ENCODE data around the gene FHIT.
"Not testable (repeated sequence)": the region's sequence is repeated elsewhere in the genome, so short reads cannot be mapped to it uniquely, and the experiment has no call there.

Gene FHIT

DNA sequence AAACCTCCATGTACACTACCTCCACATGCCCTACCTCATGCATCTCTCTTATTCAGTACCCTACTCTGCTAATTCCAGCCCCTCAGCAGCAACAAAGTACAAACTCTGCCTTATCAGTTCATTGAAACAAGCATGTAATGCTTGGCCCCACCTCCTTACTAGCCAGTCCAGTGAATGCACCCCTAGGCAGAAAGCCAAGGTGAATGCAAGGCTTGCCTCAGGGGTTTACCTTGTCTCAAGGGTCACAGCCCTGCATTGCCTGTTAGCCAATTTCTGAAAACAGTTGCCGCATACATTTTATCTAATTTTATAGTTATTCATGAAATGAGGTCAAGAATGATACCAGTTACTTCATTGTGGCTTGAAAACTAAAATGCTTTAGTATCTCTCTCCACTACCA, 576.4 kb downstream of the FHIT start:
- no peaks in the 10 kb centered on the region for H3K36me3 Mint-ChIP-seq (ENCODE audit: low read depth)
- H3K4me1 Mint-ChIP-seq (ENCODE audit: low read depth) = no peaks in the 10 kb centered on the region
- H3K27ac Mint-ChIP-seq = no peak overlapping the region
- H3K4me3 Mint-ChIP-seq = no peak overlapping the region
- no peak for DNase-seq
- H3K27me3 Mint-ChIP-seq = no peaks in the 10 kb centered on the region
- peaks cover 2% of the 10 kb centered on the region for H3K9me3 Mint-ChIP-seq

DNA sequence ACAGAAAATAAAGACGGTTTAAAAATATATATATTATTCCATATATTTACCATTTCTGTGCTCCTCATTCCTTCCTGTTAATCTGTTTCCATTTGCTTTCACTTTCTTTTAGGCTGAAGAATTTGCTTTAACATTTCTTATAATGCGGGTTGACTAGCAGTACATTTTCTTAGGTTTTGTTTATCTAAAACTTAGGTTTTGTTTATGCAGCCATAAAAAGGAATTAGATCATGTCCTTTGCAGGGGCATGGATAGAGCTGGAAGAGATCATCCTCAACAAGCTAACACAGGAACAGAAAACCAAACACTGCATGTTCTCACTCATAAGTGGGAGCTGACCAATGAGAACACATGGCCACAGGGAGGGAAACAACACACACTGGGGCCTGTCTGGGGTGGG, 578.1 kb downstream of the FHIT start:
- DNase-seq = no peak
- H3K4me3 Mint-ChIP-seq = no peak overlapping the region
- H3K9me3 Mint-ChIP-seq = peaks cover 2% of the 10 kb centered on the region
- no peaks in the 10 kb centered on the region for H3K36me3 Mint-ChIP-seq (ENCODE audit: low read depth)
- H3K27me3 Mint-ChIP-seq = no peaks in the 10 kb centered on the region
- no peaks in the 10 kb centered on the region for H3K4me1 Mint-ChIP-seq (ENCODE audit: low read depth)
- H3K27ac Mint-ChIP-seq = no peak overlapping the region

DNA sequence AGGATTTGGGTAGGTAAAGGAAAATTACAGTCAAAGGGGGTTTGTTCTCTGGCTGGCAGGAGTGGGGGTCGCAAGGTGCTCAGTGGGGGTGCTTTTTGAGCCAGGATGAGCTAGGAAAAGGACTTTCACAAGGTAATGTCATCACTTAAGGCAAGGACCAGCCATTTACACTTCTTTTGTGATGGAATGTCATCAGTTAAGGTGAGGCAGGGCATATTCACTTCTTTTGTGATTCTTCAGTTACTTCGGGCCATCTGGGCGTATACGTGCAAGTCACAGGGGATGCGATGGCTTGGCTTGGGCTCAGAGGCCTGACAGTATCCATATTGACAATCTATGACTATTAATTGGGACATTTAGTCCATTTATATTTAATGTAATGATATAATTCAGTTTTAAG, 578.9 kb downstream of the FHIT start:
- not testable (repeated sequence) for H3K4me3 Mint-ChIP-seq; DNase-seq; H3K36me3 Mint-ChIP-seq (ENCODE audit: low read depth); H3K27me3 Mint-ChIP-seq; H3K9me3 Mint-ChIP-seq; H3K4me1 Mint-ChIP-seq (ENCODE audit: low read depth); H3K27ac Mint-ChIP-seq

DNA sequence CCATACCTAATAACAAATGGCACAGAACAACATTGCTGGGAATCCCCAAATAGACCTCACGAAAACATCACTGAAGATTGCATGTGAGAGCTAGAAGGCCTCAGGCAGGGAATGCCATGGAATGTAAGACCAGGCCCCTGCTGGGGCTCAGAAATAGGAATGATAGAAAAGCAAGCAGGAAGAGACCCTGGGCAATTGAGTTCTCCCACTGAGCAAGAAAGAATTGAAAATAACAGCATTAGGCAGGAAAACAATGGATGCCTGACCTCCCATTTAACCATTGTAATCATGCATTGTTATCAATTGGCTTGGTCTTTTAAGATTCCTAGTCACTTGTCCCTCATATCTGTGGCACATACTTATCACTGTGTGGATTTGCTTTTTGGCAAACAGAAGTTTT, 581.6 kb downstream of the FHIT start:
- Mint-ChIP-seq H3K4me3 (no peak overlapping the region), H3K9me3 (peaks cover 6% of the 10 kb centered on the region), H3K4me1 (ENCODE audit: low read depth) (no peaks in the 10 kb centered on the region), H3K27ac (no peak overlapping the region), H3K36me3 (ENCODE audit: low read depth) (no peaks in the 10 kb centered on the region), H3K27me3 (no peaks in the 10 kb centered on the region)
- no peak for DNase-seq

DNA sequence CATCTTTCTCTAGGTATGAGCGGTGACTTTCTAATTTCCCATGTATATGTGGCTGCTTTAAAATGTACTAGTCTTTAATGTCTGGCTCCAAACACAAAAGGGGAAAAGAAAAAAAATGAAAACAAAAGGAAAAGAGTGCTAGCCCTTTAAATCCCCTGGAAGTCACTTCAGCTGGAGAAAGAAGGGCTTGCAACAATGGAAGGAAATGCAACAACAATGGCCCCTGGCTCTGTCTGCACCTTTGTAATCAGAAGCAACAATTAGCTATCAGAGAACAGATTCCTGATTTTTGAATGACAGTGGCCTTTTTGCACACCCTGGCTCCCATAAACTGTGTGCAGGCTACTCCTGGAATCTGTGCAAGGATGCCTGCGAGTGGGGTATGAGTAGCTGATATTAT, 591.2 kb downstream of the FHIT start:
- Mint-ChIP-seq H3K27me3 (no peaks in the 10 kb centered on the region), H3K4me3 (no peak overlapping the region), H3K36me3 (ENCODE audit: low read depth) (no peaks in the 10 kb centered on the region), H3K9me3 (peaks cover 30% of the 10 kb centered on the region), H3K27ac (no peak overlapping the region), H3K4me1 (ENCODE audit: low read depth) (no peaks in the 10 kb centered on the region)
- no peak for DNase-seq

DNA sequence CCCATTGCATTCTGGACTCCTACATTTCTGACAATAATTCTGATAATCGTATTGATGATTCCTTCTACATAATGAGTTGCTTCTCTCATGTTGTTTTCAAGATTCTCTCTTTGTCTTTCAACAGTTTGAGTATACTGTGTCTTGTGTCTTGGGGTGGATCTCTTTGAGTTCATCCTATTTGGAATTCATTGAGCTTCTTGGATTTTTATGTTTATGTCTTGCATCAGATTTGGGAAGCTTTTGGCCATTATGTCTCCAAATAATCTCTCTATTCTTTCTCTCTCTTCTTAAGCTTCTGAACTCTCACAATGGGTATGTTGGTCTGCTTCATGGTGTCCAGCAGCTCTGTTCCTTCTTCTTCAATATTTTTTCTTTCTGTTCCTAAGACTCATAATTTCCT, 592.2 kb downstream of the FHIT start:
- no peak overlapping the region for H3K27ac Mint-ChIP-seq
- no peaks in the 10 kb centered on the region for H3K27me3 Mint-ChIP-seq
- H3K36me3 Mint-ChIP-seq (ENCODE audit: low read depth) = no peaks in the 10 kb centered on the region
- no peak for DNase-seq
- no peak overlapping the region for H3K4me3 Mint-ChIP-seq
- H3K9me3 Mint-ChIP-seq = peaks cover 30% of the 10 kb centered on the region
- no peaks in the 10 kb centered on the region for H3K4me1 Mint-ChIP-seq (ENCODE audit: low read depth)

DNA sequence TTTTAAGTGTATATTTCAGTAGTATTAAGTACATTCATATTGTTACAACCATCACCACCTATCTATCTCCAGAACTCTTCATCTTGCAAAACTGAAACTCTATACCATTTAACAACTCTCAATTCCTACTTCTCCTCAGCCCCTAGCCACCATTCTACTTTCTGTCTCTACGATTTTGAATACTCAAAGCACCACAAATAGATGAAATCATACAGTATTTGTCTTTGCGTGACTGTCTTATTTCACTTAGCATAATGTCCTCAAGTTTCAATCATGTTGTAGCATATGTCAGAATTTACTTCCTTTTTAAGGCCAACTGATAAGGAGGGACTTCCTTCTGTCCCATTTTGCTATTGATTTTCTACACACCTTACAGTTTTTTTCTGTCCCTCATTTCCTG, 593.3 kb downstream of the FHIT start:
- no peak overlapping the region for H3K4me3 Mint-ChIP-seq
- no peaks in the 10 kb centered on the region for H3K4me1 Mint-ChIP-seq (ENCODE audit: low read depth)
- peaks cover 30% of the 10 kb centered on the region for H3K9me3 Mint-ChIP-seq
- no peak for DNase-seq
- H3K27ac Mint-ChIP-seq = no peak overlapping the region
- no peaks in the 10 kb centered on the region for H3K27me3 Mint-ChIP-seq
- H3K36me3 Mint-ChIP-seq (ENCODE audit: low read depth) = no peaks in the 10 kb centered on the region

DNA sequence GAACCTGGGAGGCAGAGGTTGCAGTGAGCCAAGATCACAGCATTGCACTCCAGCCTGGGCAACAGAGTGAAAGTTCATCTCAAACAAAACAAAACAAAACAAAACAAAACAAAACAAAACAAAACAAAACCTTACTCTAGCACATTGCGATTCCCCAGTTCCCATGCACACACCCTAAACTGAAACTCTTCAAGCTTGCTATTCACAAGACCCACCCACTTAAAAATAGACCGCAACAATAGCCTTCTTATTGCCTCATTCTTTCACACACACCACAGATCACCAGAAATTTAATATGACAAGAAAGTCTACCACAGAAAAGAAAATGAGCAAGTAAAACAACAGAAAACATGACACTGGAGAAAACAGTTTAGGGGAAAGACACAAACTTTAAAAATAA, 598.4 kb downstream of the FHIT start:
- no peaks in the 10 kb centered on the region for H3K27me3 Mint-ChIP-seq
- no peak for DNase-seq
- no peaks in the 10 kb centered on the region for H3K36me3 Mint-ChIP-seq (ENCODE audit: low read depth)
- no peaks in the 10 kb centered on the region for H3K4me1 Mint-ChIP-seq (ENCODE audit: low read depth)
- no peak overlapping the region for H3K27ac Mint-ChIP-seq
- no peak overlapping the region for H3K4me3 Mint-ChIP-seq
- H3K9me3 Mint-ChIP-seq = peaks cover under 1% of the 10 kb centered on the region

DNA sequence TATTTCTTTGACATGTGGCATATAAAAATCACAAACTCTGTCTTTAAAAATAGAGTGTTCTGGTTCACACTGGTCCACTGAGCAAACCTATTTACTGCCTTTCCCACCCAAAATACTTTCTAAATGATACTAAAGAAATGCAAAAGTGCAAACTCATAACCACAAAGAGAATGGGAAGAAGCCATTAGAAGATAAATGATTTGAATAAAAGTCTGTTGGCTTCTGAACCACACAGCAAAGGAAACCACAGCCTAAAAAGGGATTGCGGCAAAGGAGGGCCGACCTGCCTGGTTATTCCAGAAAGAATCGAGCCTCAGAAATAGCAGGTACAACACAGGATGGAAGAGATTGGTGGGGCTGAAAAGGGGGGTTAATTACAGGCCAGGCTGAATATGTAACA, 599.5 kb downstream of the FHIT start:
- Mint-ChIP-seq H3K9me3 (no peaks in the 10 kb centered on the region), H3K36me3 (ENCODE audit: low read depth) (no peaks in the 10 kb centered on the region), H3K4me1 (ENCODE audit: low read depth) (no peaks in the 10 kb centered on the region), H3K27ac (no peak overlapping the region), H3K27me3 (no peaks in the 10 kb centered on the region), H3K4me3 (no peak overlapping the region)
- no peak for DNase-seq

DNA sequence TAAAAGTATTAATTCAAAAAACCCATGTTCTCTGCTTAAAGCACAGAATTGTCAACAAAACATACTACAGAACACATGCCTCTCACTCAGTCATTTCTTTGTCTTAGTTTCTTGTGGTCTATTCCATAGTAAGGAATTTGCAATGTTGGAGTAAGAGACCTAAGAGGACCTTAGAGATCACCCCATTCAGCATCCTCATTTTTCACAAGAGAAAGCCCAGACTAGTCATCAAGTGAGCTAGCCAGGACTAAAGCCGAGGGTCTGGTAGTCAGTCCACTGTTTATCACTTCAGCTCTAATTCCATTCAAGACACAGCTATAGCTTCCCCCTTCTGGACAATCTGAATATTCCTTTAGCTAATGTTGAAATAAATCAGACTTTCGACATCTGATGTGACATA, 601.1 kb downstream of the FHIT start:
- Mint-ChIP-seq H3K36me3 (ENCODE audit: low read depth) (no peaks in the 10 kb centered on the region), H3K27me3 (no peaks in the 10 kb centered on the region), H3K27ac (no peak overlapping the region), H3K4me3 (no peak overlapping the region), H3K4me1 (ENCODE audit: low read depth) (no peaks in the 10 kb centered on the region), H3K9me3 (no peaks in the 10 kb centered on the region)
- DNase-seq = no peak

DNA sequence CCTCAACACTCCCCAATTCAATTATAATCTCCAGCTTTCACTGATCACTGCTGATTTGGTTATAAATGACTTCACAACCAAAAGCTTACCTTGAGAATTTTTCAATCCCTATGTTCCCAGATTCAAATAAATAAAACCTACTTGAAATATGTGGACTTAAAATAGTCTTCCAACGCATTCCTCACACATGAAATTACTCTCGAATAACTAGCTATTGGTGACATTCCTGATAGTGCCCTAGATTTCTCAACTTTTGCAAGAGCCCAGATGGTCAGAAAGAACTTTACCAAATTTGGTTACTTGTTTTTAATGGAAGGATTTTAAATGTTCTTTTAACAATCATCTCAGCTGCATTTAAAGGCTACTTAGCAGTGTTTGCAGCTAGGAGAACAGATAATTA, 605.5 kb downstream of the FHIT start:
- Mint-ChIP-seq H3K27me3 (no peaks in the 10 kb centered on the region), H3K9me3 (peaks cover 2% of the 10 kb centered on the region), H3K4me1 (ENCODE audit: low read depth) (no peaks in the 10 kb centered on the region), H3K36me3 (ENCODE audit: low read depth) (no peaks in the 10 kb centered on the region), H3K4me3 (no peak overlapping the region), H3K27ac (no peak overlapping the region)
- DNase-seq = no peak

DNA sequence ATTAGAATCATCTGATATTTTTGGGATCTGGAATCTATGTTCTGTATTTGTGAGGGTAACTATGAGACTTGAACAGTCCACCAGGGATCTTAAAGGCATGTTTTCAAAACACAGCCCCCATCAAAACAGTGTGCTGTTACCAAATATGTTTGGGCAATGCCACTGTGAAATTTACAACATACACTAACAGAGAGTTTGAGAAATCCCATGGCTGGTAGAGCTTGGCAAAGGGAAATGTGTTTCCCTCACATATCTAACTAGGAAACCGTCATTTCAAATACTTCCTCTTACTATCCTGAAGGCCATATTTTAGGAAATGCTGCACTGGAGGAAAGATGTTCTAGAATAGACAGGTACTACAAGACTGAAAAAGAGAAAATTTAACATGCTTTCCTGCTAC, 607.4 kb downstream of the FHIT start:
- Mint-ChIP-seq H3K9me3 (peaks cover 2% of the 10 kb centered on the region), H3K4me3 (no peak overlapping the region), H3K27me3 (no peaks in the 10 kb centered on the region), H3K36me3 (ENCODE audit: low read depth) (no peaks in the 10 kb centered on the region), H3K27ac (no peak overlapping the region), H3K4me1 (ENCODE audit: low read depth) (no peaks in the 10 kb centered on the region)
- DNase-seq = no peak

DNA sequence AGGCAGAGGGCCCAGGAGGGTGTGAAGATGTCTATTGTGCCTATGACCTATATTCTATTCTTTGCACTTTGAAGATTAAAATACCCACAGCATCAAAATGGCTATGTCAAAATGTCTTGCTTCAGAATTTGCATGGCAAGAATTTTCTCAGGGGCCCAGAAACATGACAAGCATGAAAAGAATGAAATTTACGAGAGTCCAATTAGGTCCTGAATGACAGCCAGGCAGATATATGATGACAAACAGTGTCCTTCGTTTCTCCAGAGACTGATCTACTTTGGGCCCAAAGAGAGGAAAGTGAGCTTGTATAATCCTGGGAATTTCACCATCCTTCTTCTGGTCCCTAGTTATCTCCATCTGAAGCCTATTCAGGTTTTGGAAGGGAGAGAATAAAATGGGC, 609.9 kb downstream of the FHIT start:
- Mint-ChIP-seq H3K4me1 (ENCODE audit: low read depth) (no peaks in the 10 kb centered on the region), H3K27me3 (no peaks in the 10 kb centered on the region), H3K9me3 (peaks cover 2% of the 10 kb centered on the region), H3K36me3 (ENCODE audit: low read depth) (no peaks in the 10 kb centered on the region), H3K4me3 (no peak overlapping the region), H3K27ac (no peak overlapping the region)
- no peak for DNase-seq

DNA sequence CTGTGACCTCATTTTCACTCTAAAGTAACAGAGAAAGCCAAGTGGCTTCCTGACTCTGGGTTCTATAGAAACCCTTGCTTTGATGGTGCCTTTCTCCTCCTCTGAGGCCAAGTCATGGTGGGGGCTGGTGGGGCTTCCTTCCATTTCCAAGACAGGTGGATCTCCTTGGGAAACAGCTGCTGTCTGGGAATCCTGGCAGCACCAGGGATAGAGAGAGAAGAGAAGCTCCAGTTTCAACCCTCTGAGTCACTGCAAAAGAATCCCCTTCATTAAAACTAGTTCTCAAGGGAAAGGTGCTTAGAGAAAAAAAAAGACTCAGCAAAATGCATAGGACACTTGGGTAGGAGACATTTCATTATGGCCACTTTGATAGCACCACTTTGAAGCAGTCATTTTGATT, 614.4 kb downstream of the FHIT start:
- no peaks in the 10 kb centered on the region for H3K36me3 Mint-ChIP-seq (ENCODE audit: low read depth)
- H3K27me3 Mint-ChIP-seq = no peaks in the 10 kb centered on the region
- no peak for DNase-seq
- no peak overlapping the region for H3K27ac Mint-ChIP-seq
- no peaks in the 10 kb centered on the region for H3K4me1 Mint-ChIP-seq (ENCODE audit: low read depth)
- H3K9me3 Mint-ChIP-seq = no peaks in the 10 kb centered on the region
- no peak overlapping the region for H3K4me3 Mint-ChIP-seq

DNA sequence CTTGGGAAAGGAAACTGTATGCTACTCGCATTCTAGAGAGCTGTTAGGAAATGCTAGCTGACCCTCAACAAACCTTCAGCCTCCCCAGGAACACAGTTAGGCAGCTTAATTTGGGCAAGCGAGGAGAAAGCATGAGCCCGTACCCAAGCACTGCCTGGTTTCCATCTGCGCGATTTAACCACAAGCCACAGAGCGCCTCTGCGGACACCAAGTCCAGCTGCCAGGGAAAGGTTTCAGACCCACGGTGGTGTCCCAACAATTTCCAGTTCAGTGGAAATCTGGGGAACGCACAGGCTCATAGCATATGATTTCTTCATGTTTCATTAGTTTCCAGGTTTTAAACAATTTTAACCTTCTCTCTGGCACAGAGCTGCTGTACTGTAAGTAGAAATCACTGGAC, 617.6 kb downstream of the FHIT start:
- peaks cover 3% of the 10 kb centered on the region for H3K27me3 Mint-ChIP-seq
- H3K27ac Mint-ChIP-seq = no peak overlapping the region
- no peaks in the 10 kb centered on the region for H3K36me3 Mint-ChIP-seq (ENCODE audit: low read depth)
- DNase-seq = no peak
- no peaks in the 10 kb centered on the region for H3K9me3 Mint-ChIP-seq
- H3K4me3 Mint-ChIP-seq = no peak overlapping the region
- no peaks in the 10 kb centered on the region for H3K4me1 Mint-ChIP-seq (ENCODE audit: low read depth)

DNA sequence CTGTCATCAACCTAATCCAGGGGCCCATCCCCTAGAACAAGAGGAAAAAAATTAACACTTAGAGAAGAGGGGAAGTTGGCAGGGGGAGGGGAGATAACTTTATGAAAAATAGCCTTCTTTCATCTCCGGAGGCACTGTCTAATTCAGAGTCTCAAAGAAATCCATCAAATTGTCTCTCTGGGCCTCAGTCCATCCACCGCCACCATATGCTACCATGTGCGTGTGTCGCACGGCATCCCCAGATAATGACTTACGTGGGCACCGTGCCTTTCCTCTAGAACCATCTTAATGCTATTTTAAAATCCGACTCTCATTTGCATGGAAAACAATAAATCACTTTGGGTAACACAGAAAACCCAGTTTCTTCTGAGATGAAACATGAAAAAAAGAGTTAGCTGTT, 619.7 kb downstream of the FHIT start:
- no peak for DNase-seq
- H3K9me3 Mint-ChIP-seq = no peaks in the 10 kb centered on the region
- H3K4me3 Mint-ChIP-seq = no peak overlapping the region
- H3K4me1 Mint-ChIP-seq (ENCODE audit: low read depth) = no peaks in the 10 kb centered on the region
- no peak overlapping the region for H3K27ac Mint-ChIP-seq
- H3K36me3 Mint-ChIP-seq (ENCODE audit: low read depth) = no peaks in the 10 kb centered on the region
- H3K27me3 Mint-ChIP-seq = peaks cover 3% of the 10 kb centered on the region

All from activated T-cell treated with anti-CD3 and anti-CD28 coated beads, Interleukin-2, amount 50 U/mL, for 24 hours (primary cell).